NCI-H226 (cell line): ENCODE results near the gene TNS3.

Experiments
- DNase-seq: peaks from one replicate; pipeline ENCODE4 v3.0.0-alpha.2; 2015

Gene TNS3

GRCh38 chr7:47502240-47502877 lies 79.6 kb downstream of the TNS3 start:
- no peak for DNase-seq

GRCh38 chr7:47501406-47501805 lies 80.5 kb downstream of the TNS3 start:
- DNase-seq: peak; percentile 27

- DNase-seq: no peak
Observed at GRCh38 chr7:47500103-47500563, 81.8 kb downstream of the TNS3 start.

- DNase-seq: no peak
Observed at GRCh38 chr7:47498229-47499056, 83.5 kb downstream of the TNS3 start.

- DNase-seq: no peak
Observed at GRCh38 chr7:47497367-47498096, 84.4 kb downstream of the TNS3 start.

GRCh38 chr7:47496666-47497065 lies 85.2 kb downstream of the TNS3 start:
- no peak for DNase-seq

GRCh38 chr7:47496056-47496665 lies 85.8 kb downstream of the TNS3 start:
- no peak for DNase-seq

- no peak for DNase-seq
Observed at GRCh38 chr7:47493976-47494911, 87.7 kb downstream of the TNS3 start.

GRCh38 chr7:47492716-47493325 lies 89.1 kb downstream of the TNS3 start:
- no peak for DNase-seq

- no peak for DNase-seq
Observed at GRCh38 chr7:47490501-47491265, 91.2 kb downstream of the TNS3 start.

GRCh38 chr7:47489624-47490023 lies 92.3 kb downstream of the TNS3 start:
- no peak for DNase-seq

GRCh38 chr7:47488969-47489342 lies 93.0 kb downstream of the TNS3 start:
- no peak for DNase-seq

GRCh38 chr7:47488201-47488968 lies 93.5 kb downstream of the TNS3 start:
- DNase-seq: no peak

GRCh38 chr7:47485640-47486435 lies 96.1 kb downstream of the TNS3 start:
- no peak for DNase-seq

- no peak for DNase-seq
Observed at GRCh38 chr7:47484923-47485639, 96.8 kb downstream of the TNS3 start.

- no peak for DNase-seq
Observed at GRCh38 chr7:47484457-47484856, 97.5 kb downstream of the TNS3 start.

GRCh38 chr7:47483604-47484273 lies 98.2 kb downstream of the TNS3 start:
- no peak for DNase-seq
